G401 (cell line): ENCODE data around the gene GNAQ. TPM values are rescaled to one million over a fixed set of nuclear protein-coding genes. Genes with fewer than 3 reads are reported as not detected.
"Not testable (repeated sequence)": the region's sequence is repeated elsewhere in the genome, so short reads cannot be mapped to it uniquely, and the experiment has no call there.

Experiments used
- DNase-seq: peaks from one replicate; pipeline ENCODE4 v3.0.0-alpha.2; 2015; ENCODE audit warnings: low spot score
- in situ Hi-C: cut with HindIII; loops from 2 replicates; pipeline ENCODE4 v1.10.0; 2016; ENCODE audit warnings: low sequenced_read_pairs, mixed read lengths
- total RNA-seq: library from RNA; depleted of rRNA; stranded (reverse); fragments of >200 nt; shearing (Covaris generic); gene quantifications from 2 replicates; pipeline ENCODE4 v1.2.3, GENCODE V29; 2014

Gene GNAQ
- total RNA-seq, 1 experiment from 2014 or later = 24.5 TPM

GRCh38 chr9:77707383-77708063 lies 324.1 kb downstream of the GNAQ start:
- in situ Hi-C loops = no loop called here
- DNase-seq = no peak

DNA sequence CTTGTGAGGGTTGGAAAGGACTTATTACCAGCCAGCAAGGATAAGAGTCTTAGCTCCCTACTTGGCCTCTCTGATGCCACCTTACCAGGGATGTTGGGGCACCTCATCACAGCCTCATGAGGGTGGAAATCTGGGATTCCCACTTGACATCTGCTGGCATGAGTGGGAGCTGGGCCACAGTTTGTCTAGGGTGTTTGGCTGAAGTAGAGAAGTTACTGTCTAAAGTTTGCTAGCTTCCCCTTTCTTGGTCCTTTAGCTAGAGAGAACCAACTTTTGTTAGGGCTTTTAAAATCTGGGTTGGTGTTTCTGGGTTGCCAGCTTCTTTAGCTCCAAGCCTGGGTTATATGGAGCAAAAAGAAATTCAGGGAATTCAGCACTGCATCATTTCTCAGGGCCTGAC lies 326.0 kb downstream of the GNAQ start:
- in situ Hi-C loops = no loop called here
- DNase-seq = no peak

GRCh38 chr9:77702521-77703390 lies 328.9 kb downstream of the GNAQ start:
- DNase-seq, in situ Hi-C loops: not testable (repeated sequence)

DNA sequence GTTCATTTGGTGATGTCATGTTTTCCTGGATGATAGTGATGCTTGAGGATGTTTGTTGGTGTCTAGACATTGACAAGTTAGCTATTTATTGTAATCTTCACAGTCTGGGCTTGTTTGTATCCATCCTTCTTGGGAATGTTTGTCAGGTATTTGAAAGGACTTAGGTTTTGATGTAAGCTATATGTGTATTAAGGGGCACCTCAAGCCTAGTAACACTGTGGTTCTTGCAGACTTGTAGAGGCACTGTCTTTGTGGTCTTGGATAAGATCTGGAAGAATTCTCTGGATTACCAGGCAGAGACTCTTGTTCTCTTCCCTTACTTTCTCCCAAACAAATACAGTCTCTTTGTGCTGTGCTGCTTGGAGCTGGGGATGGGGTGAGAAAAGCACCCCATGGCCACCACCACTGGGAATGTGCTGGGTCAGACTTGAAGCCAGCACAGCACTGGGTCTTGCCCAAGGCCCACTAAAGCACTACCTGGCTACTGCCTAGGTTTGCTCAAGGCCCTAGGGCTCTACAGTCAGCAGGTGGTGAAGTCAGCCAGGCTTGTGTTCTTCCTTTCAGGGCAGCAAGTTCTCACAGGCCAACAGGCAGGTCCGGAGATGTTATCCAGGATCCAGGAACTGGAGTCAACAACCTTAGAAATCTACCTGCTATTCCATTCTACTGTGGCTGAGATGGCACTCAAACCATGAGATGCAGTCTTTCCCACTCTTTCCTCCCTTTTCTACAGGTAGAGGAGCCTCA lies 334.2 kb downstream of the GNAQ start:
- no peak for DNase-seq
- in situ Hi-C loops = no loop called here

GRCh38 chr9:77690723-77691122 lies 340.9 kb downstream of the GNAQ start:
- DNase-seq, in situ Hi-C loops: not testable (repeated sequence)

- in situ Hi-C loops, DNase-seq: not testable (repeated sequence)
These were observed 341.5 kb downstream of the GNAQ start for GRCh38 chr9:77690119-77690518.

DNA sequence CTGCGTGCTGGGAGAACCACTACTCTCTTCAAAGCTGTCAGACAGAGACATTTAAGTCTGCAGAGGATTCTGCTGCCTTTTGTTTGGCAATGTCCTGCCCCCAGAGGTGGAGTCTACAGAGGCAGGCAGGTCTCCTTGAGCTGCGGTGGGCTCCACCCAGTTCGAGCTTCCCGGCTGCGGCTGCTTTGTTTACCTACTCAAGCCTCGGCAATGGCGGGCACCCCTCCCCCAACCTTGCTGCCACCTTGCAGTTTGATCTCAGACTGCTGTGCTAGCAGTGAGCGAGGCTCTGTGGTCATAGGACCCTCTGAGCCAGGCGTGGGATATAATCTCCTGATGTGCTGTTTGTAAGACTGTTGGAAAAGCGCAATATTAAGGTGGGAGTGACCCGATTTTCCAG lies 343.9 kb downstream of the GNAQ start:
- DNase-seq, in situ Hi-C loops: not testable (repeated sequence)

DNA sequence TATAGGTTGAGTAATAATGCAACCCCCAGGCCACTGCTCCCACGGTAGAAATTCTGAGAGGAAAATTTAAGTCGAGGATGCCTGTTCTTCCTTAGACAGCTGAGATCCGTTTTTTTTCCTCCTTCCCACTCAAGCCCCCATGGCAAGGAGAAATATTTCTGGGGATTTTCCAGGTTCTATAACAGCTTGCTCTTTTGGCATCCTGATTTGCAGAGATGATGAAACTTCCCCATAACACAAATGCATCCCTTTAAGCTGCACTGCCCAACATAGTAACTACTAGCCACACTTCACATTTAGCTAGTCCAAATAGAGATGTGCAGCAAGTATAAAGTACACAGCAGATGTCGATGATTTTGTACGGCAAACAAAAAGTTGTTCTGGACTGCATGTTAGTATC lies 351.0 kb downstream of the GNAQ start:
- in situ Hi-C loops = no loop called here
- no peak for DNase-seq

DNA sequence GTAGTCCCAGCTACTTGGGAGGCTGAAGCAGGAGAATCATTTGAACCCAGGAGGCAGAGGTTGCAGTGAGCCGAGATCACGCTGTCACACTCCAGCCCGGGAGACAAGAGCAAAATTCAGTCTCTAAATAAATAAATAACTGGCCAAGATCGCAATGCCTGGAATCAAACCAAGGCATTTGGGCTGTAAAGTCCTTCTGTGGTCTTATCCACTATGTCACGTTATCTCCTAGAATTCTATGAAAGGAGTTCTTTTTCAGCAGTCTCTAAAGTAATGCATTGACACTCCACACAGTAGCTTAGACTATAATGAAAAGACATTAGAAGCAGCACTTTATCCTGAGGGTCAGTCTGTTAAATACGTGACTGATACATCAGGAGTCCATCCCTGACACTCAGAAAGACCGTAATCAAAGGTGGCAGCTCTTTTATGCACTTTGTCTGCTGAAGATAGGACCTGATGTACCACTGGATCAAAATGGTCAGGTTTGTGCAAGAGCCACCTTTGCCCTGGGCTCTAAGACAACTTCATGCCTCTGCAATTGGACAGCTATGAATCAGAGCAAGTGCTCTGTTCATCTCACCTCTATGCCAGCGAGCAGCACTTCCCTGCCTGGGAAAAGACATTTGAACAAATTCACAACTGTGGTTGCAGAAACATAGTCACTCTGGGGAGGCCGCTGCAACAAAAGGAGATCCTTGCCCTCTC lies 351.8 kb downstream of the GNAQ start:
- no peak for DNase-seq
- in situ Hi-C loops = no loop called here

GRCh38 chr9:77679088-77679487 lies 352.5 kb downstream of the GNAQ start:
- in situ Hi-C loops = no loop called here
- no peak for DNase-seq

DNA sequence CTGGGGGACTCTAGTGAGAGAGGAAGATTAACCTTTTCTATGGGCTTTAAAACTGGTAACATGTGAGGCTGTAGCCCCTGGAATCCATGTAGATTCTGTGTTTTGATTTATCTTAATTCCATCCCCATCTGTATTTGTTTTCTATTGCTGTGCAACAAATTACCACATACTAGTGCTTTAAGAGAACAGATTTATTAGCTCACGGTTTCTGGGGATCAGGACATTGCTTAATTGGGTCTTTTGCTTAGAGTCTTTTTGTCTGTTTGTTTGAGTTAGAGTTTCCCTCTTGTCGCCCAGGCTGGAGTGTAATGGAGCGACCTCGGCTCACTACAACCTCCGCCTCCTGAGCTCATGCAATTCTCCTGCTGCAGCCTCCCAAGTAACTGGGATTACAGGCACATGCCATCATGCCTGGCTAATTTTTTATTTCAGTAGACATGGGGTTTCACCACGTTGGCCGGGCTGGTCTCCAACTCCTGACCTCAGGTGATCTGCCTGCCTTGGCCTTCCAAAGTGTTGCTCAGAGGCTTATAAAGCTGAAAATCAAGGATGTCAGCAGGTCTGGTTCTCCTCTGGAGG lies 353.6 kb downstream of the GNAQ start:
- in situ Hi-C loops = no loop called here
- DNase-seq = no peak

- no peak for DNase-seq
- in situ Hi-C loops = no loop called here
These were observed 354.2 kb downstream of the GNAQ start for GRCh38 chr9:77677397-77677796.

DNA sequence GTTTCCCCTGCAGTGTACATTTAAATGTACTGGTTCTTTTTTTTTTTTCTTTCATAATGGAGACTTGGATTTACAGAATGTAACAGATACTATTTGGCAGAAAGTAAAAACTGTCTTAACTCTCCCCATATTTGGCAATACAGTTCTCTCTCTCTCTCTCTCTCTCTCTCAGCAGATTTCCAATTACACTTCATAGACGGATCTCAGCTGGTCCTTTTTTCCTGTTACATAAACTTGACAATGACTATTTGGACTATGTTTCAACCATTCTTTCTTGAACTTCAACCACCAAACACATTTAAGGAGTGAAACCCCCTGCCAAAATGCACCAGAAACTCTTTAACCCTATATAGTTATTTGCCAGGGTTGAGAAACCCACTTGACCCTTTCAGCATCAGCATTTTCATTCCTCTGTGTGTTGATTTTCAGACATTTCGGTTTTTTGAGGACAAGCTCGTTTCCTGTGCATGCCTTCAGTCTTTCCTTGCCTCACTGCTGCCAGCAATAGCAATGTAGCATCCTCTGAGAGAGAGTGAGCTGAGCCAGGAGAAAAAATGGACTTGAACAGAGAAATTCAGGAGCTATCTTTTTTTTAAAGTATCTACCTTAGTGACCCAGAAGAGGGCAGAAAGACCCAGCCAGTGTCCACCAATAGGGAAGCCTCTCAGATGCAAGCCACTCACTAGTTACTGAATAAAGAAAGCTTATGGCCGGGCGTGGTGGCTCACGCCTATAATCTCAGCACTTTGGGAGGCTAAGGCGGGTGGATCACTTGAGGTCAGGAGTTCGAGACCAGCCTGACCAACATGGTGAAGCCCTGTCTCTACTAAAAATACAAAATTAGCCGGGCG lies 357.4 kb downstream of the GNAQ start:
- in situ Hi-C loops = no loop called here

GRCh38 chr9:77672183-77672582 lies 359.4 kb downstream of the GNAQ start:
- in situ Hi-C loops = no loop called here
- no peak for DNase-seq

More for the DNA sequence above, 357.4 kb downstream of the GNAQ start:
- DNase-seq = no peak

- DNase-seq = no peak
- in situ Hi-C loops = no loop called here
These were observed 364.5 kb downstream of the GNAQ start for GRCh38 chr9:77667151-77667550.
